Breast epithelium (tissue), 4 donors: Measurements from ENCODE around the gene GATAD2B. TPM values are rescaled to one million over a fixed set of nuclear protein-coding genes. Genes with fewer than 3 reads are reported as not detected.
"Not testable (repeated sequence)": the region's sequence is repeated elsewhere in the genome, so short reads cannot be mapped to it uniquely, and the experiment has no call there.

Experiments used
- DNase-seq, 2 donors: peaks; one replicate each; pipeline ENCODE4 v3.0.0-alpha.2; 2019; ENCODE audit warnings: low spot score in 2 of 2
- H3K27ac ChIP-seq, 2 donors: fragments of 200-600 bp; sonication (generic) in 1 of 2; one replicate each; pipeline ENCODE4 v1.5.1; 2016 to 2019; ENCODE audit warnings: mild to moderate bottlenecking in 1 of 2
- H3K27me3 ChIP-seq, 2 donors: fragments of 200-600 bp; sonication (generic) in 1 of 2; one replicate each; pipeline versions ENCODE4 v1.5.1 to v1.6.0; 2017 to 2019; ENCODE audit warnings: control low read depth in 1 of 2, mild to moderate bottlenecking in 1 of 2
- H3K36me3 ChIP-seq: fragments of 200-600 bp; one replicate; pipeline ENCODE4 v1.5.1; 2019
- H3K4me1 ChIP-seq, 2 donors: fragments of 200-600 bp; sonication (generic); one replicate each; pipeline ENCODE4 v1.5.1; 2016 to 2019; ENCODE audit warnings: control low read depth in 1 of 2
- H3K4me3 ChIP-seq, 3 donors: fragments of 200-600 bp; sonication (generic); 1 replicate in 2 of 3; 2 replicates in 1 of 3; pipeline ENCODE4 v1.5.1; 2016 to 2019; ENCODE audit warnings: mild to moderate bottlenecking in 3 of 3, moderate library complexity in 2 of 3
- H3K9me3 ChIP-seq, 2 donors: fragments of 200-600 bp; sonication (generic) in 1 of 2; one replicate each; pipeline ENCODE4 v1.5.1; 2016 to 2019; ENCODE audit warnings: control low read depth in 1 of 2
- CTCF ChIP-seq, 3 donors: fragments of 450-650 bp; IDR thresholded peaks; one replicate each; pipeline ENCODE4 v1.5.1; 2016 to 2017; ENCODE audit warnings: antibody characterized with exemption in 3 of 3, mild to moderate bottlenecking in 3 of 3, moderate library complexity in 3 of 3
- POLR2A ChIP-seq: fragments of 450-650 bp; IDR thresholded peaks from one replicate; pipeline ENCODE4 v1.6.1; 2016; ENCODE audit warnings: antibody characterized with exemption, mild to moderate bottlenecking, moderate library complexity
- POLR2AphosphoS5 ChIP-seq, 3 donors: sonication (generic); formaldehyde crosslinking; IDR thresholded peaks; one replicate each; pipeline ENCODE4 v1.6.1; 2017; ENCODE audit warnings: antibody characterized with exemption in 3 of 3
- intact Hi-C: fragments of 100-400 bp; cut with DNase I; formaldehyde crosslinking; loops from one replicate; pipeline ENCODE4 v1.15.1; 2023; ENCODE audit warnings: low total_unique reads
- total RNA-seq, 3 donors: library from RNA; depleted of rRNA; stranded (reverse); fragments of >200 nt; gene quantifications; one replicate each; pipeline ENCODE4 v1.1.0, GENCODE V29; 2016

GATAD2B gene
- total RNA-seq, 3 donors from 2014 or later = 18.7 to 21.2 (median 20.0) TPM

- Histone ChIP-seq H3K4me1 (peaks cover 0 to 19% of the 10 kb centered on the region in 2 donors), H3K9me3 (no peaks in the 10 kb centered on the region), H3K27me3 (no peaks in the 10 kb centered on the region), H3K27ac (no peak overlapping the region), H3K4me3 (no peak overlapping the region), H3K36me3 (no peaks in the 10 kb centered on the region)
- TF ChIP-seq POLR2AphosphoS5 (IDR thresholded peaks at IDR 0.05) (no peak), CTCF (IDR thresholded peaks at IDR 0.05) (no peak), POLR2A (no peak)
- intact Hi-C loops = no loop called here
- no peak for DNase-seq
Observed at GRCh38 chr1:153916297-153916696, 6.5 kb downstream of the GATAD2B start.

GRCh38 chr1:153912349-153912748 is 10.4 kb downstream of the GATAD2B start:
- H3K4me3 ChIP-seq = no peak overlapping the region
- H3K27ac ChIP-seq = no peak overlapping the region
- no peaks in the 10 kb centered on the region for H3K27me3 ChIP-seq
- intact Hi-C loops = no loop called here
- H3K36me3 ChIP-seq = no peaks in the 10 kb centered on the region
- DNase-seq = no peak
- H3K9me3 ChIP-seq = no peaks in the 10 kb centered on the region
- TF ChIP-seq CTCF (IDR thresholded peaks at IDR 0.05) (no peak), POLR2A (no peak), POLR2AphosphoS5 (IDR thresholded peaks at IDR 0.05) (no peak)
- H3K4me1 ChIP-seq = no peaks in the 10 kb centered on the region

- H3K4me3 ChIP-seq, H3K27ac ChIP-seq, H3K36me3 ChIP-seq, H3K4me1 ChIP-seq, H3K27me3 ChIP-seq, DNase-seq, H3K9me3 ChIP-seq, intact Hi-C loops: not testable (repeated sequence)
Observed at GRCh38 chr1:153910560-153910959, 12.2 kb downstream of the GATAD2B start.

- no peak for DNase-seq
- Histone ChIP-seq H3K4me3 (no peak overlapping the region), H3K9me3 (no peaks in the 10 kb centered on the region), H3K27ac (no peak overlapping the region), H3K27me3 (no peaks in the 10 kb centered on the region), H3K36me3 (no peaks in the 10 kb centered on the region), H3K4me1 (no peaks in the 10 kb centered on the region)
- intact Hi-C loops = no loop called here
- TF ChIP-seq POLR2A (no peak), POLR2AphosphoS5 (IDR thresholded peaks at IDR 0.05) (no peak), CTCF (IDR thresholded peaks at IDR 0.05) (no peak)
Observed at GRCh38 chr1:153908071-153908470, 14.7 kb downstream of the GATAD2B start.

GRCh38 chr1:153907134-153907533 is 15.6 kb downstream of the GATAD2B start:
- Histone ChIP-seq H3K9me3 (no peaks in the 10 kb centered on the region), H3K27me3 (no peaks in the 10 kb centered on the region), H3K27ac (no peak overlapping the region), H3K36me3 (no peaks in the 10 kb centered on the region), H3K4me1 (no peaks in the 10 kb centered on the region), H3K4me3 (no peak overlapping the region)
- TF ChIP-seq CTCF (IDR thresholded peaks at IDR 0.05) (no peak), POLR2AphosphoS5 (IDR thresholded peaks at IDR 0.05) (no peak), POLR2A (no peak)
- intact Hi-C loops = no loop called here
- DNase-seq = no peak

- intact Hi-C loops = no loop called here
- H3K36me3 ChIP-seq = no peaks in the 10 kb centered on the region
- no peak overlapping the region for H3K4me3 ChIP-seq
- H3K27ac ChIP-seq = no peak overlapping the region
- no peaks in the 10 kb centered on the region for H3K27me3 ChIP-seq
- DNase-seq = no peak
- H3K9me3 ChIP-seq = no peaks in the 10 kb centered on the region
- H3K4me1 ChIP-seq = no peaks in the 10 kb centered on the region
- TF ChIP-seq POLR2A (no peak), CTCF (IDR thresholded peaks at IDR 0.05) (no peak), POLR2AphosphoS5 (IDR thresholded peaks at IDR 0.05) (no peak)
Observed at GRCh38 chr1:153906396-153906795, 16.4 kb downstream of the GATAD2B start.

GRCh38 chr1:153905908-153906307 is 16.9 kb downstream of the GATAD2B start:
- H3K27me3 ChIP-seq, H3K9me3 ChIP-seq, DNase-seq, H3K4me1 ChIP-seq, intact Hi-C loops, H3K36me3 ChIP-seq, H3K4me3 ChIP-seq, H3K27ac ChIP-seq: not testable (repeated sequence)
